HCT116 (cell line): Measurements from ENCODE around the gene TSPAN15. TPM values are rescaled to one million over a fixed set of nuclear protein-coding genes. Genes with fewer than 3 reads are reported as not detected.

ENCODE experiments used
- ATAC-seq: fragments of 200-7000 bp; cut with Tn5 transposase; 2 replicates; pipeline ENCODE4 v1.9.1; 2020; ENCODE audit warnings: mild to moderate bottlenecking, moderate library complexity
- BruUV-seq: library from RNA; stranded (reverse); fragments of 400-500 nt; replicated peaks from 2 replicates; lab custom pipeline; 2021; lab: Mats Ljungman, UMichigan
- CTCF ChIA-PET: fragments of 300-600 bp; sonication (Branson Sonifier 250); formaldehyde crosslinking; loops from one replicate; lab custom pipeline; 2021; ENCODE audit warnings: antibody characterized with exemption; lab: Charles Lee
- POLR2A ChIA-PET: fragments of 300-600, 350-600 bp; sonication (Branson Sonifier 250); formaldehyde crosslinking; loops from one replicate; lab custom pipeline; 2021; ENCODE audit warnings: antibody characterized with exemption; lab: Charles Lee
- RAD21 ChIA-PET, 2 experiments: fragments of 300-600 bp; sonication (Branson Sonifier 250); formaldehyde crosslinking; loops; one replicate each; lab custom pipeline; 2023; ENCODE audit warnings: low total read pairs in 2 of 2; ENCODE audit not compliant: uncharacterized antibody in 2 of 2, unreplicated experiment in 2 of 2, low non-redundant PET in 1 of 2; lab: Charles Lee
- DNase-seq: peaks from one replicate; pipeline ENCODE4 v3.0.0-alpha.2; 2010; ENCODE audit warnings: low read depth, low spot score
- H2AFZ ChIP-seq: fragments of 200-600 bp; shearing (Covaris generic), sonication (generic); 2 replicates; pipeline ENCODE4 v1.6.1; 2017; ENCODE audit warnings: low read depth, mixed run types, mixed read lengths, antibody characterized with exemption, low read length; ENCODE audit not compliant: poor library complexity, severe bottlenecking
- H3K27ac ChIP-seq: 2 replicates; pipeline ENCODE4 v1.5.1; 2012; ENCODE audit warnings: low read depth, low read length
- H3K27me3 ChIP-seq: fragments of 200-600 bp; sonication (generic); 2 replicates; pipeline ENCODE4 v1.6.1; 2016; ENCODE audit warnings: mixed run types, low read length, mixed read lengths; ENCODE audit not compliant: insufficient read depth
- H3K36me3 ChIP-seq, 2 experiments: fragments of 200-500 bp in 1 of 2; fragments of 200-600 bp in 1 of 2; sonication (Bioruptor generic) in 1 of 2; sonication (generic) in 1 of 2; 2 replicates each; pipeline versions ENCODE4 v1.5.1 to v1.6.1; 2014 to 2016; ENCODE audit warnings: low read length in 2 of 2, inconsistent platforms in 1 of 2, mixed read lengths in 1 of 2, mixed run types in 1 of 2; ENCODE audit not compliant: insufficient read depth in 2 of 2, control insufficient read depth in 1 of 2
- H3K4me1 ChIP-seq, 2 experiments: fragments of 200-600 bp in 1 of 2; sonication (generic) in 1 of 2; 2 replicates each; pipeline versions ENCODE4 v1.5.1 to v1.6.1; 2012 to 2017; ENCODE audit warnings: low read length in 2 of 2, inconsistent platforms in 1 of 2, mild to moderate bottlenecking in 1 of 2, mixed read lengths in 1 of 2, mixed run types in 1 of 2, moderate library complexity in 1 of 2; ENCODE audit not compliant: insufficient read depth in 2 of 2, control insufficient read depth in 1 of 2
- H3K4me2 ChIP-seq: fragments of 200-600 bp; sonication (generic); 2 replicates; pipeline ENCODE4 v1.6.1; 2017; ENCODE audit warnings: mixed run types, low read length, mixed read lengths
- H3K4me3 ChIP-seq, 2 experiments: fragments of 200-600 bp in 1 of 2; sonication (generic) in 1 of 2; replicated peaks in 1 of 2; 2 replicates each; pipeline ENCODE4 v1.5.1; 2011 to 2016; ENCODE audit warnings: low read length in 2 of 2, control low read depth in 1 of 2, low read depth in 1 of 2, mild to moderate bottlenecking in 1 of 2, mixed read lengths in 1 of 2, mixed run types in 1 of 2
- H3K79me2 ChIP-seq: fragments of 200-600 bp; sonication (generic); 2 replicates; pipeline ENCODE4 v1.6.1; 2017; ENCODE audit warnings: mild to moderate bottlenecking, mixed run types, low read length, moderate library complexity, mixed read lengths; ENCODE audit not compliant: insufficient read depth
- H3K9ac ChIP-seq: fragments of 200-600 bp; sonication (generic); 2 replicates; pipeline ENCODE4 v1.6.1; 2016; ENCODE audit warnings: low read length, mixed read lengths
- H3K9me2 ChIP-seq: fragments of 200-600 bp; sonication (generic), shearing (Covaris generic); 2 replicates; pipeline ENCODE4 v1.6.1; 2017; ENCODE audit warnings: mixed run types, mild to moderate bottlenecking, moderate library complexity; ENCODE audit not compliant: insufficient read depth
- H3K9me3 ChIP-seq, 2 experiments: fragments of 200-500 bp in 1 of 2; fragments of 200-600 bp in 1 of 2; sonication (Bioruptor generic) in 1 of 2; sonication (generic) in 1 of 2; 2 replicates each; pipeline ENCODE4 v1.6.1; 2014 to 2017; ENCODE audit warnings: low read length in 2 of 2, mixed read lengths in 2 of 2, inconsistent platforms in 1 of 2, low read depth in 1 of 2, mild to moderate bottlenecking in 1 of 2, mixed run types in 1 of 2, moderate library complexity in 1 of 2; ENCODE audit not compliant: control insufficient read depth in 1 of 2, insufficient read depth in 1 of 2
- H4K20me1 ChIP-seq: fragments of 200-600 bp; sonication (generic), shearing (Covaris generic); 2 replicates; pipeline ENCODE4 v1.6.1; 2017; ENCODE audit warnings: mixed run types, mild to moderate bottlenecking, moderate library complexity; ENCODE audit not compliant: insufficient read depth
- EZH2phosphoT487 ChIP-seq: fragments of 200-600 bp; IDR thresholded peaks from 2 replicates; pipeline ENCODE4 v1.6.1; 2018; ENCODE audit warnings: antibody characterized with exemption, borderline replicate concordance
- MAX ChIP-seq: IDR thresholded peaks from 2 replicates; pipeline ENCODE4 v1.6.1; 2012
- POLR2AphosphoS5 ChIP-seq: IDR thresholded peaks from 2 replicates; pipeline ENCODE4 v1.6.1; 2011; ENCODE audit warnings: mild to moderate bottlenecking, low read depth, low read length, moderate library complexity
- SIN3A ChIP-seq: IDR thresholded peaks from 2 replicates; pipeline ENCODE4 v1.6.1; 2012; ENCODE audit warnings: low read depth
- SP1 ChIP-seq: IDR thresholded peaks from 2 replicates; pipeline ENCODE4 v1.6.1; 2012; ENCODE audit warnings: low read depth
- intact Hi-C: fragments of 100-400 bp; cut with micrococcal nuclease; formaldehyde crosslinking; loops from 2 replicates; pipeline ENCODE4 v1.10.0; 2022
- total RNA-seq: library from RNA; stranded (reverse); gene quantifications from one replicate; pipeline ENCODE4 v1.2.1, GENCODE V29; 2021; ENCODE audit not compliant: unreplicated experiment
- TF ChIP-seq, protein P1 (sequence below): IDR thresholded peaks from 2 replicates; pipeline ENCODE4 v1.6.1; 2012; ENCODE audit warnings: low read depth

TSPAN15 gene
- total RNA-seq, 1 experiment from 2014 or later: 16.0 TPM

GRCh38 chr10:69472142-69472541 is 20.9 kb downstream of the TSPAN15 start:
- no peak overlapping the region for H3K4me3 ChIP-seq
- CTCF ChIA-PET: interaction anchor here (0.6 kb wide), 1 partner anchor 42 kb away, joined by 3 read pairs; no protein-coding TSS in a partner anchor
- no peaks in the 10 kb centered on the region for H3K36me3 ChIP-seq
- POLR2A ChIA-PET: no interaction called here
- TF ChIP-seq POLR2AphosphoS5: no peak
- no peak for TF ChIP-seq EZH2phosphoT487
- TF ChIP-seq MAX: no peak
- no peak for TF ChIP-seq SIN3A
- TF ChIP-seq SP1: no peak
- TF ChIP-seq, protein P1, sequence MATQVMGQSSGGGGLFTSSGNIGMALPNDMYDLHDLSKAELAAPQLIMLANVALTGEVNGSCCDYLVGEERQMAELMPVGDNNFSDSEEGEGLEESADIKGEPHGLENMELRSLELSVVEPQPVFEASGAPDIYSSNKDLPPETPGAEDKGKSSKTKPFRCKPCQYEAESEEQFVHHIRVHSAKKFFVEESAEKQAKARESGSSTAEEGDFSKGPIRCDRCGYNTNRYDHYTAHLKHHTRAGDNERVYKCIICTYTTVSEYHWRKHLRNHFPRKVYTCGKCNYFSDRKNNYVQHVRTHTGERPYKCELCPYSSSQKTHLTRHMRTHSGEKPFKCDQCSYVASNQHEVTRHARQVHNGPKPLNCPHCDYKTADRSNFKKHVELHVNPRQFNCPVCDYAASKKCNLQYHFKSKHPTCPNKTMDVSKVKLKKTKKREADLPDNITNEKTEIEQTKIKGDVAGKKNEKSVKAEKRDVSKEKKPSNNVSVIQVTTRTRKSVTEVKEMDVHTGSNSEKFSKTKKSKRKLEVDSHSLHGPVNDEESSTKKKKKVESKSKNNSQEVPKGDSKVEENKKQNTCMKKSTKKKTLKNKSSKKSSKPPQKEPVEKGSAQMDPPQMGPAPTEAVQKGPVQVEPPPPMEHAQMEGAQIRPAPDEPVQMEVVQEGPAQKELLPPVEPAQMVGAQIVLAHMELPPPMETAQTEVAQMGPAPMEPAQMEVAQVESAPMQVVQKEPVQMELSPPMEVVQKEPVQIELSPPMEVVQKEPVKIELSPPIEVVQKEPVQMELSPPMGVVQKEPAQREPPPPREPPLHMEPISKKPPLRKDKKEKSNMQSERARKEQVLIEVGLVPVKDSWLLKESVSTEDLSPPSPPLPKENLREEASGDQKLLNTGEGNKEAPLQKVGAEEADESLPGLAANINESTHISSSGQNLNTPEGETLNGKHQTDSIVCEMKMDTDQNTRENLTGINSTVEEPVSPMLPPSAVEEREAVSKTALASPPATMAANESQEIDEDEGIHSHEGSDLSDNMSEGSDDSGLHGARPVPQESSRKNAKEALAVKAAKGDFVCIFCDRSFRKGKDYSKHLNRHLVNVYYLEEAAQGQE: no peak
- no peak overlapping the region for H2AFZ ChIP-seq
- no peak overlapping the region for H3K4me2 ChIP-seq
- H3K27me3 ChIP-seq: no peaks in the 10 kb centered on the region
- ATAC-seq (no peak), DNase-seq (no peak)
- RAD21 ChIA-PET: no interaction called here
- H3K9me2 ChIP-seq: no peaks in the 10 kb centered on the region
- no TSS peak for BruUV-seq
- no peak overlapping the region for H3K9ac ChIP-seq
- intact Hi-C loops: no loop called here
- no peaks in the 10 kb centered on the region for H3K79me2 ChIP-seq
- H3K4me1 ChIP-seq: peaks cover 0 to 12% of the 10 kb centered on the region in 2 experiments; a peak in 2 of 4 replicates
- no peaks in the 10 kb centered on the region for H3K9me3 ChIP-seq
- no peak overlapping the region for H3K27ac ChIP-seq
- no peaks in the 10 kb centered on the region for H4K20me1 ChIP-seq
